Measurements from ENCODE around the gene FAM50B. TPM values are rescaled to one million over a fixed set of nuclear protein-coding genes. Genes with fewer than 3 reads are reported as not detected.

The FAM50B gene
- total and polyA plus RNA-seq, 2 donors from 2014 or later: 13.2 to 24.8 TPM

DNA sequence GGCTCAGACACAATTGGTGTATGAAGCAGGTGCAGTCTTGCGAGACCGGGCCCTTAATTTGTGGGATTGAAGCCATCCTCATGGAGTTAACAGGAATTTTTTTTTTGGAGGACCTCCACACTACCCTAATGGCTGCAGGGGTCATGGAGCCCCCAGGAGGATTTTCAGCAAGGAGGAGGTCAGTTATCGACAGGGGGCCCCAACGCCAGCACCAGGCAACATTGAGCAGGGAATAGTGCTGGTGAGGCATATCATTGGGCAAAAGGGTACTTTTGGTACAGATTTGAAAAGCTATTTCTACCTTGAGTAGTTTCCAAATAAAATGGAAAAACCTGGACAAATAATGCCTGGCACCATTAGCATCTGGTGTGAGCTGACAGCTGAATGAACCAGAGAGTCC, 6.7 kb downstream of the FAM50B start:
- no peak overlapping the region for H3K27ac ChIP-seq (ENCODE audit: low read depth in 2 of 2, low read length in 2 of 2)
- DNase-seq (no peak), FAIRE-seq (no peak)

DNA sequence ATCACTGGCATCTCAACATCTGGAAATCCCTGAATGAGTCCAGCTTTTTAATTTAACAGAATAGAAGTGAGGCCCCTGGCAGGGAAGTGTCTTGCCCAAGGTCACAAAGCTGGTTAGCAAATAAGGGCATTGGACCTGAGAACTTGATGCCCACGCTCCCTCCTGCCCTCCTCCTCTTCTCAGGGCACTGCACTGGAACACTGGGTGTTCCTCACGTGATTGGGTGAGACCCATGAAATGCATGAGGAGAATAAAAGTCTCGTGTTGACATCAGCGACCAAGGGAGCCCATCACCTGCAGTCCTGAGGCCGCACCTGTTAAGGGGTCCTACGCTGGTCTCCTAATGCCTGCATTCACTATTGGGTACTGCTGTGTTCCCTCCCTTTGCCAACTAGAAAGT, 7.4 kb downstream of the FAM50B start:
- FAIRE-seq: no peak
- no peak overlapping the region for H3K4me3 ChIP-seq (ENCODE audit: low read length in 3 of 3)
- H3K27me3 ChIP-seq (ENCODE audit: control insufficient read depth, insufficient read depth, low read length): no peaks in the 10 kb centered on the region
- no peaks in the 10 kb centered on the region for H3K9me3 ChIP-seq (ENCODE audit: control insufficient read depth in 2 of 3, insufficient read depth in 1 of 3, low read length in 3 of 3)
- intact Hi-C loops (cut with DNase I): no loop called here
- no peak overlapping the region for H3K9ac ChIP-seq (ENCODE audit: low read length in 3 of 3)
- H3K36me3 ChIP-seq (ENCODE audit: control insufficient read depth in 2 of 3, insufficient read depth in 3 of 3, low read length in 3 of 3): no peaks in the 10 kb centered on the region
- no peak for DNase-seq
- H3K27ac ChIP-seq (ENCODE audit: low read depth in 2 of 2, low read length in 2 of 2): no peak overlapping the region
- no peaks in the 10 kb centered on the region for H3K4me1 ChIP-seq (ENCODE audit: control insufficient read depth in 2 of 3, insufficient read depth in 2 of 3, low read depth in 1 of 3, low read length in 3 of 3)
- TF ChIP-seq, protein P1, sequence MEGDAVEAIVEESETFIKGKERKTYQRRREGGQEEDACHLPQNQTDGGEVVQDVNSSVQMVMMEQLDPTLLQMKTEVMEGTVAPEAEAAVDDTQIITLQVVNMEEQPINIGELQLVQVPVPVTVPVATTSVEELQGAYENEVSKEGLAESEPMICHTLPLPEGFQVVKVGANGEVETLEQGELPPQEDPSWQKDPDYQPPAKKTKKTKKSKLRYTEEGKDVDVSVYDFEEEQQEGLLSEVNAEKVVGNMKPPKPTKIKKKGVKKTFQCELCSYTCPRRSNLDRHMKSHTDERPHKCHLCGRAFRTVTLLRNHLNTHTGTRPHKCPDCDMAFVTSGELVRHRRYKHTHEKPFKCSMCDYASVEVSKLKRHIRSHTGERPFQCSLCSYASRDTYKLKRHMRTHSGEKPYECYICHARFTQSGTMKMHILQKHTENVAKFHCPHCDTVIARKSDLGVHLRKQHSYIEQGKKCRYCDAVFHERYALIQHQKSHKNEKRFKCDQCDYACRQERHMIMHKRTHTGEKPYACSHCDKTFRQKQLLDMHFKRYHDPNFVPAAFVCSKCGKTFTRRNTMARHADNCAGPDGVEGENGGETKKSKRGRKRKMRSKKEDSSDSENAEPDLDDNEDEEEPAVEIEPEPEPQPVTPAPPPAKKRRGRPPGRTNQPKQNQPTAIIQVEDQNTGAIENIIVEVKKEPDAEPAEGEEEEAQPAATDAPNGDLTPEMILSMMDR (IDR thresholded peaks at IDR 0.05; ENCODE audit: borderline replicate concordance, extremely low read depth, insufficient read depth): no peak

More for the DNA sequence above, 6.7 kb downstream of the FAM50B start:
- H3K9ac ChIP-seq (ENCODE audit: low read length in 3 of 3): no peak overlapping the region
- TF ChIP-seq, protein P1 (IDR thresholded peaks at IDR 0.05; ENCODE audit: borderline replicate concordance, extremely low read depth, insufficient read depth): no peak
- no peaks in the 10 kb centered on the region for H3K36me3 ChIP-seq (ENCODE audit: control insufficient read depth in 2 of 3, insufficient read depth in 3 of 3, low read length in 3 of 3)
- no peaks in the 10 kb centered on the region for H3K27me3 ChIP-seq (ENCODE audit: control insufficient read depth, insufficient read depth, low read length)
- intact Hi-C loops (cut with DNase I): no loop called here
- no peaks in the 10 kb centered on the region for H3K4me1 ChIP-seq (ENCODE audit: control insufficient read depth in 2 of 3, insufficient read depth in 2 of 3, low read depth in 1 of 3, low read length in 3 of 3)
- no peak overlapping the region for H3K4me3 ChIP-seq (ENCODE audit: low read length in 3 of 3)
- H3K9me3 ChIP-seq (ENCODE audit: control insufficient read depth in 2 of 3, insufficient read depth in 1 of 3, low read length in 3 of 3): no peaks in the 10 kb centered on the region

DNA sequence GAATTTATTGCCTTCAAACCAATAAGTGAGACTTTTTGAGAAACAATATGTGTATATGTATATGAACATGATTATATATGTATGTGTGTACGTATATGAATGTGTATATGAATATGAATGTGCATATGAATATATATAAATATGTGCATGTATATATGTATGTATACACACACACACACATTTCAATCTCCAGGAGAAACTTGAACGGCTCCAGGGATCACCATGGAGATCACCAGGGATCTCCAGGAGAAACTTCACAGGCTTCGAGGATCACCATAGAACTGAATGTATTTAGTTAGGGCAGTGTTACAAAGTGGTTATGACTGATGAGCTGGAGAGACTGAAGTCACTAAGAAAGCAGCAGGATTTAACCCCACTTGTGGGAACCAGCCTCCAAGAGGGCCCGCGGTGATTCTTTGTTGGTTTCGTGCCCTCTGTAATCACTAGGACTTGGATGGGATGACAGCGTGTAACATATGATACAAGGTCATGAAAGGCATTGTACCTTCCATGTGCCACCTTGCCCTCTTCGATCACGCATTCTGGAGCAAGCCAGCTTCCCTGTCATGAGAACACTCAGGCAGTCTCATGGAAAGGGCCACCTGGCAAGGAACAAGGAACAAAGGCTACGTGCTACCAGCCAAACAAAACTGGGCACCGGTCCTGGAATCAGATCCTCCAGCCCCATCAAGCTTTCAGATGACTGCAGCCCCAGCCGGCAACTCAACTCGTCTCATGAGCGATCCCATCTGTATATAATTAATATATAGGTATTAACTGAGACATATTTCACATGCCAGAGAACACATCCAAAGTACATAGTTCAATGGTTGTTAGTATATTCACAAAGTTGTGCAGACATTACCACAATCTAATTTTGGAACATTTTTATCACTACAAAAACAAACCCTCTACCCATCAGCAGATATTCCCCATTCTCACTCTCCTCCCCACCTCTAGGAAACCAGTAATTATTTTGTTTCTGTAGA, 8.6 kb downstream of the FAM50B start:
- intact Hi-C loops (cut with DNase I): no loop called here
- no peak for FAIRE-seq
- Histone ChIP-seq H3K36me3 (ENCODE audit: control insufficient read depth in 2 of 3, insufficient read depth in 3 of 3, low read length in 3 of 3) (no peaks in the 10 kb centered on the region), H3K4me3 (ENCODE audit: low read length in 3 of 3) (no peak overlapping the region), H3K27me3 (ENCODE audit: control insufficient read depth, insufficient read depth, low read length) (no peaks in the 10 kb centered on the region), H3K9ac (ENCODE audit: low read length in 3 of 3) (no peak overlapping the region), H3K9me3 (ENCODE audit: control insufficient read depth in 2 of 3, insufficient read depth in 1 of 3, low read length in 3 of 3) (no peaks in the 10 kb centered on the region), H3K4me1 (ENCODE audit: control insufficient read depth in 2 of 3, insufficient read depth in 2 of 3, low read depth in 1 of 3, low read length in 3 of 3) (no peaks in the 10 kb centered on the region), H3K27ac (ENCODE audit: low read depth in 2 of 2, low read length in 2 of 2) (no peak overlapping the region)
- TF ChIP-seq, protein P1 (IDR thresholded peaks at IDR 0.05; ENCODE audit: borderline replicate concordance, extremely low read depth, insufficient read depth): no peak
- no peak for DNase-seq

Measured in kidney (tissue), 14 donors.